H1 (cell line): Measurements from ENCODE around the gene TSKU. TPM values are rescaled to one million over a fixed set of nuclear protein-coding genes. Genes with fewer than 3 reads are reported as not detected.

Experiments used
- CTCF ChIA-PET: fragments of 300-600 bp; sonication (Branson Sonifier 250); formaldehyde crosslinking; loops from one replicate; lab custom pipeline; 2021; ENCODE audit not compliant: partially characterized antibody; lab: Charles Lee
- POLR2A ChIA-PET: fragments of 300-600 bp; sonication (Branson Sonifier 250); formaldehyde crosslinking; loops from one replicate; lab custom pipeline; 2021; ENCODE audit warnings: inconsistent platforms; ENCODE audit not compliant: partially characterized antibody; lab: Charles Lee
- DNase-seq, 2 experiments: peaks; one replicate each; pipeline versions ENCODE4 v3.0.0 to v3.0.0-alpha.2; 2010 to 2022; ENCODE audit warnings: low spot score in 2 of 2, low read depth in 1 of 2, mixed read lengths in 1 of 2
- FAIRE-seq: peaks from 2 replicates; lab custom pipeline; 2011; peaks lifted over from hg19 to GRCh38; lab: Jason Lieb, UNC
- H2AFZ ChIP-seq: 2 replicates; pipeline ENCODE4 v1.8.1; 2012; ENCODE audit warnings: low read length, inconsistent platforms
- H2AK5ac ChIP-seq: 2 replicates; pipeline ENCODE4 v1.6.1; 2013; ENCODE audit warnings: low read depth, low read length
- H2BK120ac ChIP-seq: replicated peaks from 2 replicates; pipeline ENCODE3; 2013; ENCODE audit warnings: low read depth, low read length, inconsistent platforms
- H2BK12ac ChIP-seq: 2 replicates; pipeline ENCODE4 v1.6.1; 2013; ENCODE audit warnings: low read depth, low read length
- H2BK15ac ChIP-seq: 2 replicates; pipeline ENCODE4 v1.6.1; 2013; ENCODE audit warnings: low read length
- H2BK20ac ChIP-seq: 2 replicates; pipeline ENCODE4 v1.6.1; 2013; ENCODE audit warnings: low read length
- H2BK5ac ChIP-seq: 2 replicates; pipeline ENCODE4 v1.6.1; 2013; ENCODE audit warnings: low read depth, low read length
- H3K14ac ChIP-seq: 2 replicates; pipeline ENCODE4 v1.6.1; 2013; ENCODE audit warnings: inconsistent platforms; ENCODE audit not compliant: insufficient read length
- H3K18ac ChIP-seq: 2 replicates; pipeline ENCODE4 v1.6.1; 2013; ENCODE audit warnings: low read length; ENCODE audit errors: extremely low read depth
- H3K23ac ChIP-seq: 2 replicates; pipeline ENCODE4 v1.6.1; 2013; ENCODE audit warnings: inconsistent platforms; ENCODE audit not compliant: insufficient read length
- H3K23me2 ChIP-seq: 2 replicates; pipeline ENCODE4 v1.6.1; 2013; ENCODE audit warnings: low read depth, low read length
- H3K27ac ChIP-seq: 2 replicates; pipeline ENCODE4 v1.6.1; 2011; ENCODE audit warnings: low read depth, low read length, inconsistent platforms
- H3K27me3 ChIP-seq, 4 experiments: replicated peaks in 1 of 4; 1 replicate in 1 of 4; 2 replicates in 3 of 4; pipeline versions ENCODE4 v1.6.1 to v1.8.1; 2011 to 2013; ENCODE audit warnings: low read length in 3 of 4, mild to moderate bottlenecking in 3 of 4, inconsistent platforms in 2 of 4, mixed read lengths in 2 of 4, moderate library complexity in 1 of 4; ENCODE audit not compliant: control insufficient read depth in 3 of 4, insufficient read depth in 3 of 4; ENCODE audit errors: extremely low read depth in 1 of 4
- H3K36me3 ChIP-seq, 4 experiments: 2 replicates each; pipeline versions ENCODE4 v1.6.1 to v1.8.1; 2011 to 2013; ENCODE audit warnings: mild to moderate bottlenecking in 4 of 4, low read length in 3 of 4, moderate library complexity in 2 of 4, control low read depth in 1 of 4, inconsistent platforms in 1 of 4; ENCODE audit not compliant: insufficient read depth in 4 of 4, control insufficient read depth in 2 of 4
- H3K4ac ChIP-seq: replicated peaks from 2 replicates; pipeline ENCODE3; 2013; ENCODE audit warnings: low read length, low read depth, mixed read lengths, inconsistent platforms; ENCODE audit not compliant: insufficient read length
- H3K4me1 ChIP-seq, 4 experiments: replicated peaks in 1 of 4; 1 replicate in 1 of 4; 2 replicates in 3 of 4; pipeline versions ENCODE4 v1.6.1 to v1.8.1; 2011 to 2013; ENCODE audit warnings: low read length in 3 of 4, inconsistent platforms in 2 of 4, mixed read lengths in 1 of 4; ENCODE audit not compliant: insufficient read depth in 4 of 4, control insufficient read depth in 3 of 4
- H3K4me2 ChIP-seq, 2 experiments: 2 replicates each; pipeline versions ENCODE4 v1.6.1 to v1.8.1; 2011 to 2013; ENCODE audit warnings: low read depth in 2 of 2, low read length in 2 of 2, control low read depth in 1 of 2, inconsistent platforms in 1 of 2, mild to moderate bottlenecking in 1 of 2; ENCODE audit not compliant: insufficient read depth in 1 of 2
- H3K4me3 ChIP-seq, 4 experiments: fragments of 200-600, 300-600 bp in 1 of 4; sonication (generic), shearing (Covaris generic), sonication (Bioruptor Twin) in 1 of 4; 2 replicates each; pipeline versions ENCODE4 v1.5.1 to v1.8.1; 2011 to 2016; ENCODE audit warnings: low read length in 4 of 4, low read depth in 3 of 4, control low read depth in 2 of 4, inconsistent platforms in 2 of 4, mild to moderate bottlenecking in 2 of 4, mixed read lengths in 1 of 4, moderate library complexity in 1 of 4; ENCODE audit not compliant: insufficient read depth in 2 of 4; ENCODE audit errors: extremely low read depth in 1 of 4
- H3K56ac ChIP-seq: replicated peaks from 2 replicates; pipeline ENCODE3; 2013; ENCODE audit warnings: low read depth, mild to moderate bottlenecking, mixed read lengths, low read length, inconsistent platforms; ENCODE audit not compliant: insufficient read length
- H3K79me1 ChIP-seq: 2 replicates; pipeline ENCODE4 v1.6.1; 2013; ENCODE audit warnings: low read depth, low read length, control low read depth
- H3K79me2 ChIP-seq, 2 experiments: 2 replicates each; pipeline versions ENCODE4 v1.6.1 to v1.8.1; 2012 to 2013; ENCODE audit warnings: low read length in 2 of 2, mild to moderate bottlenecking in 2 of 2, inconsistent platforms in 1 of 2; ENCODE audit not compliant: insufficient read depth in 2 of 2, control insufficient read depth in 1 of 2
- H3K9ac ChIP-seq, 4 experiments: replicated peaks in 1 of 4; 1 replicate in 1 of 4; 2 replicates in 3 of 4; pipeline versions ENCODE4 v1.6.1 to v1.8.1; 2011 to 2013; ENCODE audit warnings: low read depth in 3 of 4, low read length in 3 of 4, control low read depth in 2 of 4, mild to moderate bottlenecking in 2 of 4, moderate library complexity in 2 of 4, inconsistent platforms in 1 of 4; ENCODE audit errors: extremely low read depth in 1 of 4
- H3K9me3 ChIP-seq, 2 experiments: 2 replicates each; pipeline versions ENCODE4 v1.6.1 to v1.8.1; 2012 to 2013; ENCODE audit warnings: mild to moderate bottlenecking in 2 of 2, moderate library complexity in 2 of 2, control low read depth in 1 of 2, inconsistent platforms in 1 of 2, low read depth in 1 of 2, low read length in 1 of 2, mixed read lengths in 1 of 2; ENCODE audit not compliant: insufficient read depth in 2 of 2
- H4K20me1 ChIP-seq, 2 experiments: replicated peaks in 1 of 2; 2 replicates each; pipeline versions ENCODE3 to v1.8.1; 2011 to 2013; ENCODE audit warnings: inconsistent platforms in 2 of 2, low read length in 2 of 2, mild to moderate bottlenecking in 1 of 2; ENCODE audit not compliant: insufficient read depth in 2 of 2, control insufficient read depth in 1 of 2
- H4K5ac ChIP-seq: 2 replicates; pipeline ENCODE4 v1.6.1; 2013; ENCODE audit warnings: low read length, low read depth, mixed read lengths, inconsistent platforms; ENCODE audit not compliant: insufficient read length
- H4K8ac ChIP-seq: 2 replicates; pipeline ENCODE4 v1.8.0; 2013; ENCODE audit warnings: mild to moderate bottlenecking, moderate library complexity, low read length, inconsistent platforms; ENCODE audit not compliant: insufficient read depth; ENCODE audit errors: extremely low read depth
- H4K91ac ChIP-seq: replicated peaks from 2 replicates; pipeline ENCODE3; 2013; ENCODE audit warnings: low read length, mixed read lengths, inconsistent platforms; ENCODE audit not compliant: insufficient read length
- HDAC2 ChIP-seq, 2 experiments: fragments of 300-600 bp in 1 of 2; sonication (generic) in 1 of 2; IDR thresholded peaks; 2 replicates each; pipeline ENCODE4 v1.6.1; 2011 to 2012; ENCODE audit warnings: low read depth in 2 of 2, low read length in 2 of 2, mild to moderate bottlenecking in 2 of 2, moderate library complexity in 2 of 2, borderline replicate concordance in 1 of 2, inconsistent platforms in 1 of 2
- RXRA ChIP-seq: IDR thresholded peaks from 2 replicates; pipeline ENCODE4 v1.6.1; 2011; ENCODE audit warnings: low read depth, mild to moderate bottlenecking, low read length, moderate library complexity; ENCODE audit not compliant: insufficient read depth
- YY1 ChIP-seq: IDR thresholded peaks from 2 replicates; pipeline ENCODE4 v1.6.1; 2011; ENCODE audit warnings: low read depth, mild to moderate bottlenecking, low read length
- WGBS, 2 experiments: shearing (Covaris generic) in 1 of 2; methylation state at CpG; one replicate each; pipeline versions ENCODE4 v1.1.6 to v1.1.7; 2013 to 2015; ENCODE audit warnings: low lambda C conversion rate in 2 of 2, mixed read lengths in 2 of 2, inconsistent platforms in 1 of 2, low coverage in 1 of 2, missing lambda C conversion rate in 1 of 2; ENCODE audit not compliant: insufficient replicate concordance in 2 of 2, insufficient coverage in 1 of 2, insufficient read length in 1 of 2; ENCODE audit errors: extremely low coverage in 1 of 2, missing lambda C conversion rate in 1 of 2; 5-methylcytosine and 5-hydroxymethylcytosine counted together
- polyA plus RNA-seq, 7 experiments: library from polyadenylated mRNA; depleted of rRNA in 3 of 7; stranded (reverse) in 5 of 7; unstranded in 2 of 7; fragments of >200 nt in 5 of 7; fragments of 200-250 nt in 2 of 7; gene quantifications; 1 replicate in 5 of 7; 2 replicates in 1 of 7; 4 replicates in 1 of 7; pipeline versions ENCODE4 v1.2.1 to v1.2.3, GENCODE V29; 2011 to 2013; ENCODE audit warnings: missing spikeins in 2 of 7, mixed read lengths in 2 of 7
- total RNA-seq: library from RNA; stranded (reverse); fragmentation: NEBNext Ultra II Directional; extraction: Animal tissue kit (Norgen Biotek cat#: 25700); gene quantifications from 2 replicates; pipeline ENCODE4 v1.2.1, GENCODE V29; 2021

The TSKU gene
- total and polyA plus RNA-seq, 2 of the 8 experiments (the other 6 are each of a cell fraction or from before 2014, with no cell fraction given), result 22.8 to 28.4 TPM

DNA sequence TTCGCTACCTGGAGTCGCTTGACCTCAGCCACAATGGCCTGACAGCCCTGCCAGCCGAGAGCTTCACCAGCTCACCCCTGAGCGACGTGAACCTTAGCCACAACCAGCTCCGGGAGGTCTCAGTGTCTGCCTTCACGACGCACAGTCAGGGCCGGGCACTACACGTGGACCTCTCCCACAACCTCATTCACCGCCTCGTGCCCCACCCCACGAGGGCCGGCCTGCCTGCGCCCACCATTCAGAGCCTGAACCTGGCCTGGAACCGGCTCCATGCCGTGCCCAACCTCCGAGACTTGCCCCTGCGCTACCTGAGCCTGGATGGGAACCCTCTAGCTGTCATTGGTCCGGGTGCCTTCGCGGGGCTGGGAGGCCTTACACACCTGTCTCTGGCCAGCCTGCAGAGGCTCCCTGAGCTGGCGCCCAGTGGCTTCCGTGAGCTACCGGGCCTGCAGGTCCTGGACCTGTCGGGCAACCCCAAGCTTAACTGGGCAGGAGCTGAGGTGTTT, 12.8 kb downstream of the TSKU start:
- Histone ChIP-seq H2AFZ (no peak overlapping the region), H3K4me1 (peaks cover 5 to 16% (median 14%) of the 10 kb centered on the region in 4 experiments), H4K20me1 (peaks cover 8 to 19% of the 10 kb centered on the region in 2 experiments), H3K18ac (no peak overlapping the region), H3K36me3 (peaks cover 0 to 8% (median 3%) of the 10 kb centered on the region in 4 experiments; a peak in 3 of 8 replicates), H4K91ac (no peak overlapping the region), H4K5ac (no peak overlapping the region)
- 94% methylated on average over 22 of the region's 26 CpGs; no CpG with 5 or more reads in 1 of the 2 experiments for WGBS, 2 experiments
- TF ChIP-seq YY1 (no peak), RXRA (no peak), HDAC2 (IDR thresholded peaks at IDR 0.05; ENCODE audit: borderline replicate concordance in 1 of 2, low read depth in 2 of 2, low read length in 2 of 2) (no peak)
- TF ChIP-seq, all 59 proteins: peak for 0
- ChIA-PET CTCF (no interaction called here), POLR2A (interaction anchor here (1.3 kb wide), 2 partner anchors 13 to 39 kb away, joined by 3 to 5 read pairs; partner anchors contain the start of gene TSKU)
- Histone ChIP-seq H3K14ac (no peak overlapping the region), H4K8ac (no peak overlapping the region; the same call in 1 of the 2 replicates), H2BK15ac (no peak overlapping the region), H3K9me3 (peaks cover 8 to 10% of the 10 kb centered on the region in 2 experiments; a peak in 3 of 4 replicates), H3K56ac (no peak overlapping the region), H3K4ac (no peak overlapping the region), H3K9ac (no peak overlapping the region), H2AK5ac (no peak overlapping the region), H2BK5ac (no peak overlapping the region), H3K27ac (no peak overlapping the region), H3K79me1 (peaks cover 13% of the 10 kb centered on the region), H2BK12ac (no peak overlapping the region; the same call in 1 of the 2 replicates), H3K23me2 (peaks cover 2% of the 10 kb centered on the region; the same call in 1 of the 2 replicates), H2BK120ac (no peak overlapping the region), H3K4me3 (no peak overlapping the region), H3K27me3 (no peaks in the 10 kb centered on the region), H3K79me2 (peaks cover 6 to 45% of the 10 kb centered on the region in 2 experiments; a peak in 3 of 4 replicates), H2BK20ac (no peak overlapping the region), H3K4me2 (no peak overlapping the region), H3K23ac (no peak overlapping the region)
- DNase-seq (no peak), FAIRE-seq (no peak)
